Measurements from ENCODE around the gene TSHZ3.

The TSHZ3 gene

DNA sequence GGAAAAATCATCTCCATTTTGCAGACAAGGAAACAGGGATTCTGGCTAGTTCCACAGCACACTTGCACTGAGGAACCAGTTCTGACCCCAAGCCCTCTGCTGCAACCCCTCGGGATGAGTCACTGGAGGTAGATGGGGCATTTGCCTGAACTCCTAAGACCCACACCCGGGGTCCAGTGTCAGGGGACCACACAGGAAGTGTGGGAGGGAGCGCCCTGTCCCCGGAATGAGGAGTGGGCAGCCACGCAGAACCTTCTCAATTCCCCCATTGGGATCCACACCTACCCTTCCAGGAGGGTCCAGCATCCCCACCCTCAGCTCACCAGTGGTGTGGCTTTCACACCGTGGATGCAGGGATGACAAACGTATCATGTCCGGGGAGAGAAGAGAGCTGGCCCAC, 62.7 kb downstream of the TSHZ3 start:
- no peak for DNase-seq (ENCODE audit: low read depth in 2 of 2)

DNA sequence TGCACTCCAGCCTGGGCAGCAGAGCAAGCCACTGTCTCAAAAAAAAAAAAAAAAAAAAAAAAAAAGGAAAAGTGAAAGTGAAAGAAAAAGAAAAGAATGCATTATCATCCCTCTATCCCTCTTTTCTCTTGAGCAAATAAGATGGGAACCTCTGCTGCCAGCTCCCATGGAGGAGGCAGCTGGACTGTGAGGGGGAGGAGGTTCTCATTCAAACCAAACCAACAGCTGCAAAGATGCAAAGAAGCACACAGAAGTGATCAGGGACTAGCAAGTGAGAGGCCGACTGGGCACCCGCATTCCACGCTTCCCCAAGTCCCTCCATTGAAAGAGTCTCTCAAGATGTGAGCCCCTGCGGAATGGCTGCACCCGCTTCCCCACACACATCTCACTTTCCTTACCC, 63.5 kb downstream of the TSHZ3 start:
- no peak for DNase-seq (ENCODE audit: low read depth in 2 of 2)

DNA sequence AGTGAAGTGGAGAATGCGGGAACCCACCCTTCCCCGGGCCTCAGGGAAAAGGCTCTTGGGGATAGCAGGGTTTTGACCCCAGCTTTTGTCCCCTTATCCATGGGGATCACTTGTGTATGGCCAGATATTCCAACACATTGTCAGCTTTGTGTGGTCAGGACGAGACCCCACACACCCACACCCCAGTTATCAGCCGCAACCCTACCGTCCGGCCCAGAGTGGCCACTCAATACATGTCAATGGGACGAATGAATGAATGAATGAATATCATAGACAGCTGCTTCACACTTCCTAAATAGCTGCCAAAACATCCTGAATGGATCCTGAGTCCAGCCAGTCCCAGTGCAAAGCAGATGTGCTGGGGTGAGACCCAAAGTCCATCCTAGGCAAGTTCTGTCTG, 64.6 kb downstream of the TSHZ3 start:
- no peak for DNase-seq (ENCODE audit: low read depth in 2 of 2)

DNA sequence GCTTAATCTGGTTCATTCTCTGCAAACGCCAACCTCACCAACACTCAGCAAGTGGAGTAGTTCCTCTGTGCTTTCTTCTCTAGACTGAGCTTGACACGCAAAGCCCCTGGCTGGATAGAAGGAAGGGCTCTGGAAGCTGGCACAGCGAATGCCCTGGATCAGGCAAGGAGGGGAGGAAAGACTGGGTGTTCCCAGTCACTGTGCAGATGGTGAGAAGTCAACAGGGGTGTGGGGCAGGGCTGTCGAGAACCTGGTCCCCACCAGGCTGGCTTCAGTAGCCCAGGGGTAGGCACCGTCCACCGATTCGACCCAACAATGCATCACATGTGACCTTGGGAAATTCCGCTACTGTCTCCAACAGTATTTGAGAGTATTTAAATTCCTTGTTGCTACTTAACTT, 65.5 kb downstream of the TSHZ3 start:
- DNase-seq (ENCODE audit: low read depth in 2 of 2) = no peak

DNA sequence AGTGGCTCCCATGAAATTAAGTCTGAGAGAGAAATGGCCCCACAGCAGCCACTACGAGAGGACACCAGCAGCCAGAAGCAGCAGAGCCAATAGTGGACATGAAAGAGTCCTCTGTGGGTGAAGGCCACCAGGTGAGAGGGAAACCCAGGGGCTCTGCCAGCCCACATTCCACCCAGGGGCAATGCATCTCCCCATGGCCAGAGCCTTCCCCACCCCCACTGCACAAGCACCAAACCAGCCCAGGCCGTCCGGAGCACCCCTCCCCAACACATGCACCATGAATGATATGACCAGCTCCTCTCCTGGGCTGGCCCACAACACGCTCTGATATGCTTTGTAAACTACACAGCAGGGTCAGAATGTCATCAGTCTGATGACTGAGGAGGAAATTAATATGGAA, 66.9 kb downstream of the TSHZ3 start:
- no peak for DNase-seq (ENCODE audit: low read depth in 2 of 2)

DNA sequence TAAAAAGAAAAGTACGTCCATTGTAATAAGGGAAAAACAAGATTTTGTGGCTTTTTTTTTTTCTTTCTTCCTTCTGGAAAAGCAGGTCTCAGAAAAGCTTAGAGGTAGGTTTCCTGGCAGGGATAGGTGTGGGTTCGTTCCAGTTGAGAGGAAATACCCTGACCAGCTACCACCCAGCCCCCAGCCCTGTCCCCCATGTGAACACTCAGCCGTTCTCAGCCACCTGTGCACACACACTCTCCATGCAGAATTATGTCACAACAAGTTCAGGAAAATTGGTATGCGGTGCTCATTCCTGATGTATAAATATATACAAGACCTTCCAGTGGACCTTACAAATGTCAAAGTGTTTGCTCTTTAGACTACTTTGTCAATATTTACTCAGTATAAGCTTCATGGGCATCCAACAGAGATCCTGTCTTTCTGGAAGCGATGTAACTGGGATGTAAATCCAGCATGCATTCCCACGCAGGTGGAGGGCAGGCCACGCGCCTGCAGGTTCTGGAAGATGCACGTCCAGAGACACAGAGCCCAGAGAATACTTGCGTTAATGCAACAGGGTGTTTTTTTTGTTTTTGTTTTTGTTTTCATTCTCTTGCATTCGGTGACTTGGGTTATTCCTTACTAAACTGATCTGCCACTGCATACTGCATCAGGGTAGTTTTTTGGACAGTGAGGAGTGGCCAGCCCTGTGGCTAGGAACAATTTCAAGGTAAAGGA, 68.8 kb downstream of the TSHZ3 start:
- no peak for DNase-seq (ENCODE audit: low read depth in 2 of 2)

DNA sequence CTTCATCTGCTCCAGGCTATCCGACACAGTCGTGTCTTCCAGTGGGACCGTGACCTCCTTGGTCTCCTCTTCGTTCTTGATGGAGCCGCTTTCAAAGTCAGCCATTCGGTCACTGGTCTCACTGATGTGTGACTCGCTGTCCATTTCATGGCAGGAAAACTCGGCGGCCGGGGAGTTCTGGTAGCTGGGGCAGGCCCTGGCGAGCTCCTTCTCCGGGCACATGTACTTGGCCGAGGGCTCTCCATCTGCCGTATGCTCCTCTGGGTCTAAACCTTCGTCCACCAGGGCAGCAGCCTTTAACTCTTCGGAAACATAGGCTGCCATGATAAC, 69.8 kb downstream of the TSHZ3 start:
- DNase-seq (ENCODE audit: low read depth in 2 of 2) = no peak

DNA sequence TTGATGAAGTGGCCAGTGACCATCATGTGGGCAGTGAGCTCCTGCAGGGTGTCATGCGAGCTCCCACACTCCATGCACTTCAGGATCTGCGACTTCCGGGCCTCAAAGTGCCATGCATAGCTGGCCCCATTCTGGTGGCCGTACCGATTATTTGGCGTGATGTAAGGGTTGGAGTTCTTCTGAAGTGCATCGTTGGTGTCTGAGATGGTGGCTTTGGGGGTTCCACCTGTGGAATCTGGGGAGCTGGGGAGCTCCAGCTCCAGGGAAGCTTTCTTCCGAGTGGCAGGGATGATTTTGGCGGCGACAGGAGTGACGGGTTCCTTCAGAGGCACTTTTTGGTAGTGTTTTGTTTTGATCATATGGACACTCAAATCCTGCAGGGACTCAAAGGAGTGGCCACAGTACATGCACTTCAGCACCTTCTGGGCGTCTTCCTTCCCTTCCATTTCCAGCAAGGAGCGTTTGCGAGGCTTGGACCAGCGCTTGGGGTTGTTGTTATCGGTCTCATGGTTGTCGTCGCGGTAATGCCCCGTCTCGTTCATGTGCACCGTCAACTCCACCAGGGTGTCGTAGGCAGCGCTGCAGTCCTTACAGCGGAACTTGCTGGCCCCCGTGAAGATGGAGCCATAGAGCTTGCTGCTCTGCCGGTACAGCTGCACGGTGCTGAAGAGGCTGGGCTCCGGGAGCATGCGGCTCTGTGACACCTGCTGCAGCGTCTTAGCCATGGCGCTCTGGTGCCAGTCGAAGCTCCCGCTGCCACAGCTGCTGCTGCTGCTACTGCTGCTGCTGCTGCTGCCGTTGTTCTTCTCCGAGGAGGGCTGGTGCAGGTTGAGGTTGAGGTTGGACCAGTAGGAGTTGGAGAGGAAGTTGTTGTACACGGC, 70.4 kb downstream of the TSHZ3 start:
- DNase-seq (ENCODE audit: low read depth in 2 of 2) = no peak

DNA sequence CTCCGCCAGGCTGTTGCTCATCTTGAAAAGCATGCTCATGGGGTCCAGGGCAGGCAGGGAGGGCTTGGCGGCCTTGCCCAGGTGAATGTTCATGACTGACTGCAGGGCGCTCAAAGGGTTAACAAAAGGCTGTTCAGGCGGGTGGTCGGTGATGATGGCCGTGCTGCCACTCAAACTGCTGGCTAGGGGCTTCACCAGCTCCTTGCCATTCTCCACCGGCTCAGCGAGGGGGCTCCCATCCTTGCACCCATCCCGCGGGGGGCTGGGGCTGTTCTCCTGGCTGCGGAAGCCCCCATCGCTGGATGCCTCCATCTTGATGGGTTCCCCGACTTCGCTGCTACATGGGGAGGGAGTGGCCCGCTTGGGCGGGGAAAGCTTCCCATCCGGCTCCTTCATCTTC, 71.7 kb downstream of the TSHZ3 start:
- no peak for DNase-seq (ENCODE audit: low read depth in 2 of 2)

DNA sequence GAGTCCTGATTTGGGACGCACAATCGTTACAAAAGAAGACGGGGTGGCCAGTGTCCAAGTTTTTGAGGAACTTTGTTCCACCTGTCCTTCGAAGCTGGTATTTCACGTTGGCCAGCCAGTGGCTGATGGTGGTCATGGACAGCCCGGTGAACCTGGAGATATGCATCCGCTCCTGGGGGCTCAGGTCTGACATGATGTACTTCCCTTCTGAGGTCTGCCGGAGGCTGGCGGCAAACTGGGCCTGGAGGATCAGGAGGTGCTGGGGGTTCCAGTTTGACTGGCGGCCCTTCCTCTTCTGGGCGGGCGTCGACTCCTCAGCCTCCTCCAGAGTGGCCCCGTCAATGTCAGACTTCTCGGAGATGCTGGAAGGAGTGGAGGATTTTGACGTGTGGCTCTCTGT, 72.4 kb downstream of the TSHZ3 start:
- DNase-seq (ENCODE audit: low read depth in 2 of 2) = no peak

DNA sequence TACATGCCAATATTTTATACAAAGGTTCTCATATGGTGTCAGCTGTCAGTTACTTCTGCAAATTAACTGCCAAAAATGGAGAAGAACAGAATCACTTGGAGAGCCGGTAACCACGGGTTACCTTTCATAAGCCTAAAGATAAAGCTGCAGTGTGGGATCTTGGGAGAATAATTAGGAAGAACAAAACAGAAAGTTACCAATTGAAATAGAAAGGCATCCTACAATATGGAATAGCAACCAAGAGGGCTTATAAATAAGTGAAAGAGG, 74.2 kb downstream of the TSHZ3 start:
- DNase-seq (ENCODE audit: low read depth in 2 of 2) = no peak

DNA sequence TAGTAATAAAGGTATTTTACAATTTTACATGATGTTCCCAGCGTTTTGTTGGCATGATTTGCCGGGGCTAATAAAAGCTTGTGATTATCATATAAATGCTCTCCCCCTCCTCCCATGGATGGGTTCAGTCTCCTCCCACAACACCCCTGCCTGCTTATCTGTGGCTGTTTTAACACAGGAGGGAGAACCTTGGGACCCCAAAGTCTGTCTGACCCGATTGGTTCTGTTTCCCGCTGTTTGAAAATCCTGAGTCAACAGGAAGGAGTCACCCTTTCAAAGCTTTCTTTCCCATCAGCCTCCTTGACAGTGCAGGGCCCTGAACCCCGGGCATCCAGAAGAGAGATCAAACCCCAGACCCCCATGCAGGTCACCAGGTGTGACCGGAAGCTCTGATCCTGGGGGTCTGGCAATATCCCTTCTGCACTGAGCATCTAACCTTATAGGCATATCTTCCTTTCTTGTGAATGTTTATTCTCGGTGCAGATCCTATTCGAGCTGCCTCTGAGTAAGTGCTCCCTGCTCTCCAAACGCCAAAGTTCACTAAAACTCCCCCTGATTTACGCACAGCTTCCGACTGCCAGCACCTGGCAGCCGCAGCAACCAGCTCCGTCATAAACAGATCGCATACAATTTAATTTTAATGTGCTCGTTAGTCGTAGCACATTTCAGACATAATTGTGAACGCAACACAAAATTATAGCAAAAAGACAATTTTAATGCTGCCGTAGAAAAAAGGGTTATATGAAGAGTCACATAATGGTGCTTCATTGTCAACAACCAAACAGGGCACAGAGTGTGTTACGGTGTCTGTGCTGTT, 74.8 kb downstream of the TSHZ3 start:
- no peak for DNase-seq (ENCODE audit: low read depth in 2 of 2)

DNA sequence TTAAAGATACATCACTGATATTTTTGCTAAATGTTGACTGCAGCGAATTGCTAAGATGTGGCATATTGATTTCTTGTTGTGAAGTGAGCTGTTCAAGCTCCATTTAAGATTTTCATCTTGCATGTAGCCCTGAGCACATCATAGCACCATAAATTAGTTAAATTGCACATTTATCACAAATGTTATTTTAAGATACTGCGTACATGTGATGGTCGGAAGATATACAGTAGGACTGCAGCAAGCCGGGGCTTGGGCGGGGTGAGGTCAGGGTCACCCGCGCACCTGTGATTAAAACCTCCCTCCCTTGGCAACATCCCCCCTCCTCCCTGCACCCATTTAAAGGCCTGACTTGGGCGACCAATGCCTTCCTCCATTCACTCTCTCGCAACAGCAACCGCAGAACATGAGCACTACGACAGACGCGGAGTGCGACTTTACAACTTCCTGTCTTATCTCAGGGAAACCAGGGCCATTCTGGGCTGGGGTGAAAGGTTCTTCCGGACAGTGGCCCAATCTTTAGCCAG, 76.6 kb downstream of the TSHZ3 start:
- DNase-seq (ENCODE audit: low read depth in 2 of 2) = no peak

DNA sequence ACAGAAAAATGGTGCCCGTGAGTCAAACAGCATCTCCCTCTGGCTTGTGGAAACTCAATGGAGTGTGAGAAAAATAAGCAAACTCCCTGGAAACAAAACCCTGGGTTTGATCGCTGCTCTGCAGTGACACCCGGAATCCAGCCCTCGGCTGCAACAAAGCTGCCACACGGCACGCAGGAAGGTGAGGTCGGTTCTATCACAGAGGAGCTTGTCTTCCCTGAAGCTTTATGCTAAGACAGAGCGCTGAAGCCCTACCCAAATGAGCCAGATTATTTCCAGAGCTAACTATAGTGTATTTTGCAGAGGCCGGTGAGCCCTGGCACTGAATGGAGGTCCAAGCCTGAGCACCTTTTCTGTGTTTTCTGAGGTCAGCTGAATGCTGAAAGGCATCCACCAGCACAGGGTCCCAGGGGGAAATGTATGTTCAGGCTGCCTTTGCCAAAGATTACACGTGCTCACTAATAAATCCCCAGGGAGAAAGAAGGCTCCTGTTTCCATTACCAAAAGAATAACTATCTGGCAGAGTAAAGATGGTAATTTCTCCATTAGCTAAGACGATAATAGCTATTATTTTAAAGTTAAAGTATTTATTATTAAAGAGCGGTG, 77.8 kb downstream of the TSHZ3 start:
- no peak for DNase-seq (ENCODE audit: low read depth in 2 of 2)

DNA sequence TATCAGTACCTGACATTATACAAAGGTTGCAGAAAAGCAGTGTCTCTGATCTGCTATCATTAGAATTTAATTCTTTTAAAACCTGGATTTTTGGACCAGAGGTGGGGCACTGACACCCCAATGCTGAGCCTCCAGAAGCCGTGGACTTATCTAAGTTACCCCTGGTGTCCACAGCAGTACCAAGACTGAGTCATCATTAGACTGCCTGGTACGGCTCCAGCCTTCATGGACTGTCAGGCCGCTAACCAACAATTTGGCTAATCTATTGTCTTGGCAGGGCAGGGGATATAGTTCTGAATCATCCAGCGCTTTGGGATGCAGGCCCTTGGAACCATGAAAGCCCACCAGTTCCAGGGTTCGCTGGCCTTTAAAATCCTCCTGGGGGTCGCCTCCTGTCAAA, 78.3 kb downstream of the TSHZ3 start:
- no peak for DNase-seq (ENCODE audit: low read depth in 2 of 2)

DNA sequence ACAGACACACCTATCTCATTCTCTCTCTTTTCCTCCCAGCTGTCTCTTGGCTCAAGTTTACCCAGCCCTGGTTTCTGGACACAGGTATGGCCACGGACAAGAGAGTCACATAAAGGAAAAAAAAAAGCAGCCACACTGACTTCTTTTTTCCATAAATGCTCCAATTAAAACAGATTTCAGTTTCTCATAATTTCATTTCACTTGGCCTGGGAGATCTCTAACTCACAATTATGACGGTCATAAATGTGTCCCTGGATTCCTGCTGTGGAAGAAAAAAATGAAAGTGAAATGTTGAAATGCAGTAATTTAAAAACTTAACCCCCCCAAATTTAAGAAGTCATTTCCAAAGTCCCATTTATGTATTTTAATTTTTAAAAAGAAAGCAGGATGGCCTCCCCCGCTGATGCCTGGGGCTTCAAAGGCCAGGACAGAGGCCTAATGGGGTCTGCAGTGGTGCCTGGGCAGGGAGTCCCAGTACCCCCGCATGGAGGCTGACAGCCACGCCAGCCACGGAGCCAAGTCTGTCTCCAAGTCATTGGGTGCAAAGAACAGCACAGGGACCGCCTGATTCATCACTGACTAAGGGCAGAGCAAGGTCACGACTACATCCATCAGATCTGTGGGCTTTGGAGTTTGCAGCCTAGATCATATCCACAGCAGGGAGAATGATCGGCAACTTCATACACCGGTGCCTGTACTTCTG, 79.7 kb downstream of the TSHZ3 start:
- DNase-seq (ENCODE audit: low read depth in 2 of 2) = no peak

DNA sequence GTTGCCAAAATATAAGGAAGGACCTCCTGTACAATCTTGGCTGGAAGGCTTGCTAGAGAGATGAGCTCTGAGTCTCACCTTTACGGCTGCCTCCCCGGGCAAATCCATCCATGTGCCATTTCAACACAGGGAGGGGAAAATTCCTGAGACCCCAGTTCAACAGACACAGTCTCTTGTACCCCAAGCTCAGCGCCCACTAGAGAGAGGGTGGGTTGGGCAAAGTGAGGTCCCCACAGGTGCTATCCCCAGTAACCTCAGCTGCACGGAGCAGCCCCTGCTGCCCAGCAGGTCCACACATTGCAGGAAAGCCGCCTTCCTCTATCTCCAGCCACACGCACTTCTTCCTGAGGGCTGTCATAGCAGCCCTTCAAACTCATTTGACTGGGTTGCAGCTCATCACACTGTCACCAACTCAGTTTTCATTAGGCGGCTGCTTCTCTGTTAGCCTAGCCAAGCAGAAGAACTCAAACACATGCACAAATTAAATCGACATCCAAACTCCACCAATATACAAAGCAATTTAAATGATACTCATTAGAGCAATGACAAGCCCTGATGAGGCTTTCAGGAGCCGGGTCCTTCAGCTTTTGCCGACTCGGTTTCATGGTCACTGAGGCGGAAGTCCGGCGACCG, 80.4 kb downstream of the TSHZ3 start:
- no peak for DNase-seq (ENCODE audit: low read depth in 2 of 2)

DNA sequence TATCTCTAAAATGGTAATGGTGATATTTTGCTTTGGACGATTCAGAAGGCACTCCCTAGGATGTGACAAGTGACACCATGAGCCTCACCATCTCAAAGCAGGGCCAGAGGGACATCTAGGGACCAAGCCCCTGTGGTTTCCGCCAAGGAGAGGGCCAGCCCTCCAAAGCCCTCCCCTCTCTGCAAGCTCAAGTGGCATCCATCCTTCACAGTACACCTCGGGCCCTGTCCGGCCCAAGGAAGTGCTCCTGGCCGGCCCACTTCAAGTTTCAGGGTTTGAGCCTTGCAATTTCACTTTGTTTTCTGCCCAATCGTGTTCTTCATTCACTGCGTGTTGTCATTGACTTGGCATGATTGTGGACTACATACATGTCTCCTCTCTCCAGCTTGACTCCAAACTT, 82.5 kb downstream of the TSHZ3 start:
- no peak for DNase-seq (ENCODE audit: low read depth in 2 of 2)

DNA sequence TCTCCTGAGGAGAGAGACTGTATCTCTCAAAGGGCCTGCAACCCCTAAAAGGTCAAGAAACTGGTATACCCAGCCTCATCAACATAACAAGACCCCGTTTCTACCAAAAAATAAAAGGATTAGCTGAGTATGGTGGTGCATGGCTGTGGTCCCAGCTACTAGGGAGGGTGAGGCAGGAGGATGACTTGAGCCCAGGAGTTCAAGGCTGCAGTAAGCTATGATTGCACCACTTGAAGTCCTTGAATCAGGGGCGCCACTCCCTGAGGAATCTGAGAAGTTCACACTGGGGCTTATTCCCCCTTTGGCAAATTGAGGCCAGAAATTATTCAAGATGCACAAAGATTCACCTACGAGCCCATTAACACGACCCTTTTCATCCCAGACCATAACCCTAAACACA, 83.0 kb downstream of the TSHZ3 start:
- no peak for DNase-seq (ENCODE audit: low read depth in 2 of 2)

DNA sequence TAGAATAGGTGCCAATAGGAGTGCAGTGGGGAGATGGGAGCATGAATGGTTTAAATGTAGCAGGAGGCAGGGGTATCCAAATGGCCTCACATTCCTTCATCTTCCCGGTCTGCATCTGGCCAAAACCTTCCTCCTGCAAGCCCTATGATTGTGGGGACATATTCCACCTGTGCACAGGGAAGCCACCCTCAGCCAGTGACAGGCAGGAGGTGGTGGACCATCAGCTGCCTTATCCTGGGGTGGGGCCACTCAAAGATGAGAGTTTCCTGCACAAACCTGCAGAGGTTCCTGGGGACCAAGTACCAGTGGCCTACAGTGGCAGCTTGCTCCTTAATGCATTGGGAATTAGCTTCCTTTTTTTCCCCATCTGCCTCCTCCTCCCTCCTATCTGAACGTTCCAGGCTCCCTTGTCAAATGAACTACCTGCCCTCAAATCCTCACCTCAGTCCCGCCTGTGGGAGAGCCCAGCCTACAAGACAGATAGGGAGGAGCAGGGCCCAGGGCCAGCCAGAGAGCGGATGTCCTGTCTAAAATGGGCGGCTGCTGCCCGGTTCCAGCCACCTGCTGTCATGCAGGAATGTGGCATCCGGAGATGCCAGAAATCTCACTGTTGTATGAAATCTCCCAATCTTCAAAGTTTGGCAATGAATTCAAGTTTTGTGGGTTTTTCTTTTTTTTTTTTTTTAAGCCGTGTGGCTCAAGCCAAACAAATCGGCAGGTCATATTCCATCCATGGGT, 85.0 kb downstream of the TSHZ3 start:
- DNase-seq (ENCODE audit: low read depth in 2 of 2) = no peak

Data from stimulated activated CD8-positive, alpha-beta memory T cell treated with anti-CD3 and anti-CD28 coated beads, Interleukin-2, amount 100 ng/mL, for 48 hours (primary cell).